ENCODE data around the gene LST1.

Gene LST1

GRCh38 chr6:31560697-31561058, 25.4 kb upstream of the LST1 start:
- DNase-seq: no peak

GRCh38 chr6:31567531-31568370, 18.3 kb upstream of the LST1 start:
- no peak for DNase-seq

- peak; percentile 68 to 80 for DNase-seq
Measured at GRCh38 chr6:31568537-31568961, 17.5 kb upstream of the LST1 start.

DNA sequence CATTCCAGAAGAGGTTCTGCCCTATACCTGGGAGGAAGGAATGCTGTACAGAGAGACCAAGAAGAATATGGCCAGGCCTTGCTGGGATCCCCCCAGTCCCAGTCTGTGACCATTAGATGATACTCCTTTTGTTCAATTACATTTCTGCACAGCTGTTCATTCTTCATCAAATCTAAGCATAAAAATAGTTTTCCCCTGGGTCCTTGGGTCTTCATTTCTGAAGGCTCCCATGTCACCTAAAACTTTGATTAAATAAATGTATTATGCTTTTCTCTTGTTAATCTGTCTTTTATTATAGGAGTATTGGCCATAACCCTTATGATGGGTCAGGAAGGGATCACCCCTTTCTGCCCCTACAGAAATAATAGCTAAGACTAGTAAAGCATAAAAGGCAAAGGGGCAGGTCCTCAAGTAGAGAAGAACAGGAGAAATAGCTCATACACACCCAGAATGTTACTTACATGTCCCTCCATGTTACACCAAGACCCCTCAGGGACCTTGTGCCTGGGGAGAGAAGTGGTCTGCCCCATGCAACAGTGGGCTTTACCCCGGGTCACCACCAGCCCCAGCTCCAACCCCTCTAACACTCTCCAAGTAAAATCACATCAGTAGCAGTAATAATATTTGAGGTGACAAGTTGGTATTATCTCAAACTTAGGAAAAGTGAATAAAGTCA, 16.1 kb upstream of the LST1 start:
- no peak for DNase-seq

DNA sequence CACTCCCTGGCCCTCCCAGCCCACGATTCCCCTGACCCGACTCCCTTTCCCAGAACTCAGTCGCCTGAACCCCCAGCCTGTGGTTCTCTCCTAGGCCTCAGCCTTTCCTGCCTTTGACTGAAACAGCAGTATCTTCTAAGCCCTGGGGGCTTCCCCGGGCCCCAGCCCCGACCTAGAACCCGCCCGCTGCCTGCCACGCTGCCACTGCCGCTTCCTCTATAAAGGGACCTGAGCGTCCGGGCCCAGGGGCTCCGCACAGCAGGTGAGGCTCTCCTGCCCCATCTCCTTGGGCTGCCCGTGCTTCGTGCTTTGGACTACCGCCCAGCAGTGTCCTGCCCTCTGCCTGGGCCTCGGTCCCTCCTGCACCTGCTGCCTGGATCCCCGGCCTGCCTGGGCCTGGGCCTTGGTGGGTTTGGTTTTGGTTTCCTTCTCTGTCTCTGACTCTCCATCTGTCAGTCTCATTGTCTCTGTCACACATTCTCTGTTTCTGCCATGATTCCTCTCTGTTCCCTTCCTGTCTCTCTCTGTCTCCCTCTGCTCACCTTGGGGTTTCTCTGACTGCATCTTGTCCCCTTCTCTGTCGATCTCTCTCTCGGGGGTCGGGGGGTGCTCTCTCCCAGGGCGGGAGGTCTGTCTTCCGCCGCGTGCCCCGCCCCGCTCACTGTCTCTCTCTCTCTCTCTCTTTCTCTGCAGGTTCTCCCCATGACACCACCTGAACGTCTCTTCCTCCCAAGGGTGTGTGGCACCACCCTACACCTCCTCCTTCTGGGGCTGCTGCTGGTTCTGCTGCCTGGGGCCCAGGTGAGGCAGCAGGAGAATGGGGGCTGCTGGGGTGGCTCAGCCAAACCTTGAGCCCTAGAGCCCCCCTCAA, 13.8 kb upstream of the LST1 start, which contains the start of gene LTA:
TSS of gene LTA (plus strand) at position 249 of the 871 bp plus-strand sequence. CDS start at position 703, 454 bp downstream.
- DNase-seq: peak; percentile 86 to 89

DNA sequence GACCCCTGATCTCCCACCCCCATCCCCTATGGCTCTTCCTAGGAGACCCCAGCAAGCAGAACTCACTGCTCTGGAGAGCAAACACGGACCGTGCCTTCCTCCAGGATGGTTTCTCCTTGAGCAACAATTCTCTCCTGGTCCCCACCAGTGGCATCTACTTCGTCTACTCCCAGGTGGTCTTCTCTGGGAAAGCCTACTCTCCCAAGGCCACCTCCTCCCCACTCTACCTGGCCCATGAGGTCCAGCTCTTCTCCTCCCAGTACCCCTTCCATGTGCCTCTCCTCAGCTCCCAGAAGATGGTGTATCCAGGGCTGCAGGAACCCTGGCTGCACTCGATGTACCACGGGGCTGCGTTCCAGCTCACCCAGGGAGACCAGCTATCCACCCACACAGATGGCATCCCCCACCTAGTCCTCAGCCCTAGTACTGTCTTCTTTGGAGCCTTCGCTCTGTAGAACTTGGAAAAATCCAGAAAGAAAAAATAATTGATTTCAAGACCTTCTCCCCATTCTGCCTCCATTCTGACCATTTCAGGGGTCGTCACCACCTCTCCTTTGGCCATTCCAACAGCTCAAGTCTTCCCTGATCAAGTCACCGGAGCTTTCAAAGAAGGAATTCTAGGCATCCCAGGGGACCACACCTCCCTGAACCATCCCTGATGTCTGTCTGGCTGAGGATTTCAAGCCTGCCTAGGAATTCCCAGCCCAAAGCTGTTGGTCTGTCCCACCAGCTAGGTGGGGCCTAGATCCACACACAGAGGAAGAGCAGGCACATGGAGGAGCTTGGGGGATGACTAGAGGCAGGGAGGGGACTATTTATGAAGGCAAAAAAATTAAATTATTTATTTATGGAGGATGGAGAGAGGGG, 12.6 kb upstream of the LST1 start:
- no peak for DNase-seq

DNA sequence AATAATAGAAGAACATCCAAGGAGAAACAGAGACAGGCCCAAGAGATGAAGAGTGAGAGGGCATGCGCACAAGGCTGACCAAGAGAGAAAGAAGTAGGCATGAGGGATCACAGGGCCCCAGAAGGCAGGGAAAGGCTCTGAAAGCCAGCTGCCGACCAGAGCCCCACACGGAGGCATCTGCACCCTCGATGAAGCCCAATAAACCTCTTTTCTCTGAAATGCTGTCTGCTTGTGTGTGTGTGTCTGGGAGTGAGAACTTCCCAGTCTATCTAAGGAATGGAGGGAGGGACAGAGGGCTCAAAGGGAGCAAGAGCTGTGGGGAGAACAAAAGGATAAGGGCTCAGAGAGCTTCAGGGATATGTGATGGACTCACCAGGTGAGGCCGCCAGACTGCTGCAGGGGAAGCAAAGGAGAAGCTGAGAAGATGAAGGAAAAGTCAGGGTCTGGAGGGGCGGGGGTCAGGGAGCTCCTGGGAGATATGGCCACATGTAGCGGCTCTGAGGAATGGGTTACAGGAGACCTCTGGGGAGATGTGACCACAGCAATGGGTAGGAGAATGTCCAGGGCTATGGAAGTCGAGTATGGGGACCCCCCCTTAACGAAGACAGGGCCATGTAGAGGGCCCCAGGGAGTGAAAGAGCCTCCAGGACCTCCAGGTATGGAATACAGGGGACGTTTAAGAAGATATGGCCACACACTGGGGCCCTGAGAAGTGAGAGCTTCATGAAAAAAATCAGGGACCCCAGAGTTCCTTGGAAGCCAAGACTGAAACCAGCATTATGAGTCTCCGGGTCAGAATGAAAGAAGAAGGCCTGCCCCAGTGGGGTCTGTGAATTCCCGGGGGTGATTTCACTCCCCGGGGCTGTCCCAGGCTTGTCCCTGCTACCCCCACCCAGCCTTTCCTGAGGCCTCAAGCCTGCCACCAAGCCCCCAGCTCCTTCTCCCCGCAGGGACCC, 11.7 kb upstream of the LST1 start:
- peak; percentile 73 to 81 for DNase-seq

DNA sequence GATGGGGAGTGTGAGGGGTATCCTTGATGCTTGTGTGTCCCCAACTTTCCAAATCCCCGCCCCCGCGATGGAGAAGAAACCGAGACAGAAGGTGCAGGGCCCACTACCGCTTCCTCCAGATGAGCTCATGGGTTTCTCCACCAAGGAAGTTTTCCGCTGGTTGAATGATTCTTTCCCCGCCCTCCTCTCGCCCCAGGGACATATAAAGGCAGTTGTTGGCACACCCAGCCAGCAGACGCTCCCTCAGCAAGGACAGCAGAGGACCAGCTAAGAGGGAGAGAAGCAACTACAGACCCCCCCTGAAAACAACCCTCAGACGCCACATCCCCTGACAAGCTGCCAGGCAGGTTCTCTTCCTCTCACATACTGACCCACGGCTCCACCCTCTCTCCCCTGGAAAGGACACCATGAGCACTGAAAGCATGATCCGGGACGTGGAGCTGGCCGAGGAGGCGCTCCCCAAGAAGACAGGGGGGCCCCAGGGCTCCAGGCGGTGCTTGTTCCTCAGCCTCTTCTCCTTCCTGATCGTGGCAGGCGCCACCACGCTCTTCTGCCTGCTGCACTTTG, 10.7 kb upstream of the LST1 start, which contains the start of gene TNF:
TSS of gene TNF (plus strand) at position 231 of the 567 bp plus-strand sequence. CDS start at position 408, 177 bp downstream.
- DNase-seq: peak; percentile 88 to 94

- no peak for DNase-seq
Measured at GRCh38 chr6:31575952-31576685, 10.0 kb upstream of the LST1 start.

- DNase-seq: peak; percentile 70 to 76
Measured at GRCh38 chr6:31576897-31577578, 9.0 kb upstream of the LST1 start.

GRCh38 chr6:31577579-31577966, 8.5 kb upstream of the LST1 start:
- no peak for DNase-seq

- DNase-seq: peak in 1 of 2 experiments; percentile 58
Measured at GRCh38 chr6:31578184-31579118, 7.6 kb upstream of the LST1 start.

- DNase-seq: peak in 1 of 2 experiments; percentile 49
Measured at GRCh38 chr6:31579119-31579505, 7.0 kb upstream of the LST1 start.

DNA sequence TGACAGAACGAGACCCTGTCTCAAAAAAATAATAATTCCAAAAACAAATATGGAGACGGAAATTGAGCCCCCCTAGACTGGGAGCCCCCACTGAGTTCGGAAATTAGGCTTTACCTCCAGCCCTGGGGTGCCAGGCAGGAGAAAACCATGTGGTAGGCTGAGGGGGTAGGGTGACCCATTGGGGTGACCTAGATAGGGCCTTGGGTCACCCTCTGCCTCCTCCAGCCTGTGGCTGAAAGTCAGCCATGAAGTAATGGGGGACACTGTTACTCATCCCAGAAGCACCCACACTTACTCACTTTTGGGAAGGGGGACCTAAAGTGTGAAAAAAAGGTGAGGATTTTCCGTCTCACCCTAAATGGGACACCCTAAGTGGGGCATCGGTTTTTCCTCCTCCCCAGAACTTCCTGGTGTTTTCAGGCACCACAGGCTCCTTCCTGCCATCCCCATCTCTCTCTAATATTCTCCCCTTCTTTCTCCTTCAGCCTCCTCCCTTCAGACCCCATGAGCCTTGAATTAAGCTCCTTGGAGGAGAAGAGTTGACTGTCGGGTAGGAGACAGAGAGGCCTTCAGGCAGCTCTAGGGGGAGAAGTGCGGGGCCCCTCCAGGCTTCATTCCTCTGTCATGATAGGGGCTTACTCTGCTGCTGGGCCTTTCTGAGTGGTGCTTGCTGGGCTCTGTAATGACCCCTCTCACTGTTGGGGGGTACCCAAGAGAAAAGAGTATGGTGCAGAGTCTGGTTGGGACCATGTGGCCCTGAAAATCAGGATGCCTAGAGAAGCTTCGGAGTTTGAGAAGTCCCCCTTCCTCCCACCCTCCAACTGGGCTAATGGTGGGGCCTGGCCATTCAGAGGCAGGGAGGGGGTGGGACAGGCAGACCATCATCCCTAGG, 6.3 kb upstream of the LST1 start:
- DNase-seq: peak; percentile 51 to 60

GRCh38 chr6:31580438-31580740, 5.7 kb upstream of the LST1 start:
- DNase-seq: no peak

DNA sequence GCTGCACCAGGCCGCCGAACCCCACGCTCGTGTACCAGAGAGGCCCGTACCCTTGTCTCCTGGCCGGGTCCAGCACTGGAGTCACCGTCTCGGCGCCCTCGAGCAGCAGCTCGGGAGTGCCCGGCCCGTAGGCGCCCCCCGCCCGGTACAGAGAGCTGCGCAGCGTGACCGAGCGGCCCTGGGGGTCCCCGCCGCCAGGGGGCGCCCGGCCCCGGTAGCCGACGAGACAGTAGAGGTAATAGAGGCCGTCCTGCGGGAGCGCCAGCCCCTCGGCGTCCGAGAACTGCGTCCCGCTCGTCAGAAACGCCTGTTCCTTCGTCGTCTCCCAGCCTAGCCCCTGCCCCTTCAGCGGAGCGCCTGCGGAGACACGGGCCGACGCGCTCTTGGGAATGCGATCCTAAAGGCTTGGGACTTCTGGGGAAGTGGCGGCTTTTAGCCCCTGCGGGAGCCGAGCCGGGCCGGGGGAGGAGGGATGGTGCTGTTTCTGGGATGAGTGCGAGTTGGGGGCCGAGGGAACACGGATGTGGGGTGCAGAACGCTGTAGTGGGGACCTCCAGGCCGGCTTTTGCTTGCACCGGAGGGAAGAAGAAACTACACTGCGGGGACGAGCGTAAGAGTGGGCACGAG, 5.2 kb upstream of the LST1 start:
- peak; percentile 91 to 93 for DNase-seq

All from activated CD4-positive, alpha-beta T cell treated with anti-CD3 and anti-CD28 coated beads, Interleukin-2, amount 50 U/mL, for 48 hours (primary cell).